ENCODE measurements around the gene PMCH.
"Not testable (repeated sequence)": the region's sequence is repeated elsewhere in the genome, so short reads cannot be mapped to it uniquely, and the experiment has no call there.

The PMCH gene

GRCh38 chr12:102197789-102198188 lies at the start of gene PMCH:
TSS of gene PMCH (minus strand) at chr12:102197833. CDS start at chr12:102197770, 63 bp downstream.
- in situ Hi-C loops (cut with HindIII; ENCODE audit: low sequenced_read_pairs): no loop called here

- in situ Hi-C loops (cut with HindIII; ENCODE audit: low sequenced_read_pairs): not testable (repeated sequence)
These were observed 43.2 kb upstream of the PMCH start for GRCh38 chr12:102240859-102241258.

GRCh38 chr12:102234599-102234998 lies 37.0 kb upstream of the PMCH start:
- in situ Hi-C loops (cut with HindIII; ENCODE audit: low sequenced_read_pairs): no loop called here

GRCh38 chr12:102232446-102232845 lies 34.8 kb upstream of the PMCH start:
- in situ Hi-C loops (cut with HindIII; ENCODE audit: low sequenced_read_pairs): no loop called here

- in situ Hi-C loops (cut with HindIII; ENCODE audit: low sequenced_read_pairs): no loop called here
These were observed 34.4 kb upstream of the PMCH start for GRCh38 chr12:102232036-102232435.

GRCh38 chr12:102227954-102228353 lies 30.3 kb upstream of the PMCH start:
- in situ Hi-C loops (cut with HindIII; ENCODE audit: low sequenced_read_pairs): no loop called here

GRCh38 chr12:102220736-102221135 lies 23.1 kb upstream of the PMCH start:
- in situ Hi-C loops (cut with HindIII; ENCODE audit: low sequenced_read_pairs): no loop called here

- in situ Hi-C loops (cut with HindIII; ENCODE audit: low sequenced_read_pairs): no loop called here
These were observed 18.5 kb upstream of the PMCH start for GRCh38 chr12:102215992-102216691.

- in situ Hi-C loops (cut with HindIII; ENCODE audit: low sequenced_read_pairs): no loop called here
These were observed 6.4 kb upstream of the PMCH start for GRCh38 chr12:102204025-102204424.

GRCh38 chr12:102202556-102202955 lies 4.9 kb upstream of the PMCH start:
- in situ Hi-C loops (cut with HindIII; ENCODE audit: low sequenced_read_pairs): no loop called here

- in situ Hi-C loops (cut with HindIII; ENCODE audit: low sequenced_read_pairs): no loop called here
These were observed 3.9 kb upstream of the PMCH start for GRCh38 chr12:102201436-102202061.

GRCh38 chr12:102195826-102196225 lies 1.8 kb downstream of the PMCH start:
- in situ Hi-C loops (cut with HindIII; ENCODE audit: low sequenced_read_pairs): no loop called here

- in situ Hi-C loops (cut with HindIII; ENCODE audit: low sequenced_read_pairs): no loop called here
These were observed 15.0 kb downstream of the PMCH start for GRCh38 chr12:102182635-102183034.

GRCh38 chr12:102174761-102175160 lies 22.9 kb downstream of the PMCH start:
- in situ Hi-C loops (cut with HindIII; ENCODE audit: low sequenced_read_pairs): no loop called here

- in situ Hi-C loops (cut with HindIII; ENCODE audit: low sequenced_read_pairs): no loop called here
These were observed 23.5 kb downstream of the PMCH start for GRCh38 chr12:102174117-102174516.

- in situ Hi-C loops (cut with HindIII; ENCODE audit: low sequenced_read_pairs): no loop called here
These were observed 25.2 kb downstream of the PMCH start for GRCh38 chr12:102172436-102172835.

GRCh38 chr12:102171951-102172350 lies 25.7 kb downstream of the PMCH start:
- in situ Hi-C loops (cut with HindIII; ENCODE audit: low sequenced_read_pairs): no loop called here

GRCh38 chr12:102169922-102170621 lies 27.6 kb downstream of the PMCH start:
- in situ Hi-C loops (cut with HindIII; ENCODE audit: low sequenced_read_pairs): no loop called here

- in situ Hi-C loops (cut with HindIII; ENCODE audit: low sequenced_read_pairs): no loop called here
These were observed 29.6 kb downstream of the PMCH start for GRCh38 chr12:102167821-102168604.

GRCh38 chr12:102163383-102163782 lies 34.2 kb downstream of the PMCH start:
- in situ Hi-C loops (cut with HindIII; ENCODE audit: low sequenced_read_pairs): no loop called here

GRCh38 chr12:102155206-102155605 lies 42.4 kb downstream of the PMCH start:
- in situ Hi-C loops (cut with HindIII; ENCODE audit: low sequenced_read_pairs): not testable (repeated sequence)
